Neural cell (in vitro differentiated cells): ENCODE measurements around the gene PTPRD. TPM values are rescaled to one million over a fixed set of nuclear protein-coding genes. Genes with fewer than 3 reads are reported as not detected.

Experiments
- H2AFZ ChIP-seq: fragments of 200-600, 300-800 bp; sonication (generic), shearing (Covaris generic); 2 replicates; pipeline ENCODE4 v1.6.0; 2014; ENCODE audit warnings: low read depth, mild to moderate bottlenecking, antibody characterized with exemption, low read length, moderate library complexity
- H3F3A ChIP-seq: fragments of 200-600 bp; shearing (Covaris generic); 2 replicates; pipeline ENCODE4 v1.6.1; 2016; ENCODE audit warnings: mild to moderate bottlenecking, moderate library complexity, mixed read lengths, antibody characterized with exemption, low read length; ENCODE audit not compliant: insufficient read depth, poor library complexity, severe bottlenecking
- H3K27ac ChIP-seq: fragments of 200-600, 300-800 bp; sonication (generic), shearing (Covaris generic); 2 replicates; pipeline ENCODE4 v1.5.1; 2014; ENCODE audit warnings: mild to moderate bottlenecking, low read length, moderate library complexity
- H3K27me3 ChIP-seq: fragments of 300-800, 200-600 bp; sonication (generic), shearing (Covaris generic); 2 replicates; pipeline ENCODE4 v1.6.0; 2014; ENCODE audit warnings: mild to moderate bottlenecking, low read depth, low read length, moderate library complexity; ENCODE audit not compliant: insufficient read depth
- H3K36me3 ChIP-seq: fragments of 300-800, 200-600 bp; sonication (generic), shearing (Covaris generic); 2 replicates; pipeline ENCODE4 v1.5.1; 2014; ENCODE audit warnings: mild to moderate bottlenecking, antibody characterized with exemption, low read length, moderate library complexity; ENCODE audit not compliant: insufficient read depth
- H3K4me2 ChIP-seq: fragments of 300-800, 200-600 bp; sonication (generic), shearing (Covaris generic); 2 replicates; pipeline ENCODE4 v1.6.0; 2014; ENCODE audit warnings: mild to moderate bottlenecking, low read length
- H3K4me3 ChIP-seq: fragments of 300-800, 200-600 bp; sonication (generic), shearing (Covaris generic); 2 replicates; pipeline ENCODE4 v1.5.1; 2014; ENCODE audit warnings: mild to moderate bottlenecking, low read length, moderate library complexity
- H3K79me2 ChIP-seq: fragments of 200-600 bp; shearing (Covaris generic); replicated peaks from 2 replicates; pipeline ENCODE4 v1.6.0; 2014; ENCODE audit warnings: mild to moderate bottlenecking, low read length, moderate library complexity; ENCODE audit not compliant: insufficient read depth
- H3K9ac ChIP-seq: fragments of 300-800, 200-600 bp; sonication (generic), shearing (Covaris generic); 2 replicates; pipeline ENCODE4 v1.6.1; 2016; ENCODE audit warnings: mild to moderate bottlenecking, low read length, mixed read lengths
- H3K9me2 ChIP-seq: fragments of 200-600 bp; shearing (Covaris generic); 2 replicates; pipeline ENCODE4 v1.6.1; 2016; ENCODE audit warnings: mild to moderate bottlenecking, low read length, mixed read lengths; ENCODE audit not compliant: insufficient read depth
- H3K9me3 ChIP-seq: fragments of 200-600, 300-800 bp; sonication (generic), shearing (Covaris generic); 2 replicates; pipeline ENCODE4 v1.6.1; 2016; ENCODE audit warnings: mild to moderate bottlenecking, mixed run types, low read length, moderate library complexity, mixed read lengths
- H4K20me1 ChIP-seq: fragments of 200-600 bp; shearing (Covaris generic); 2 replicates; pipeline ENCODE4 v1.6.1; 2016; ENCODE audit warnings: mild to moderate bottlenecking, mixed run types; ENCODE audit not compliant: insufficient read depth
- EP300 ChIP-seq: fragments of 450-650 bp; conservative IDR thresholded peaks from 2 replicates; pipeline ENCODE4 v1.6.1; 2014; ENCODE audit warnings: antibody characterized with exemption, mild to moderate bottlenecking, moderate library complexity; ENCODE audit not compliant: poor library complexity, severe bottlenecking
- EZH2 ChIP-seq: fragments of 200-600, 300-800 bp; shearing (Covaris generic), sonication (generic); IDR thresholded peaks from 2 replicates; pipeline ENCODE4 v1.6.1; 2014; ENCODE audit warnings: antibody characterized with exemption, low read length, borderline replicate concordance, mild to moderate bottlenecking; ENCODE audit not compliant: insufficient read depth, poor library complexity, severe bottlenecking
- MXI1 ChIP-seq: fragments of 450-650 bp; conservative IDR thresholded peaks from 2 replicates; pipeline ENCODE4 v1.6.1; 2014; ENCODE audit warnings: antibody characterized with exemption, mild to moderate bottlenecking; ENCODE audit not compliant: poor library complexity, severe bottlenecking
- POLR2AphosphoS5 ChIP-seq: IDR thresholded peaks from 2 replicates; pipeline ENCODE4 v1.6.1; 2012
- RAD21 ChIP-seq: fragments of 450-650 bp; conservative IDR thresholded peaks from 2 replicates; pipeline ENCODE4 v1.6.1; 2014; ENCODE audit warnings: antibody characterized with exemption, mild to moderate bottlenecking, moderate library complexity
- SMC3 ChIP-seq: fragments of 450-650 bp; conservative IDR thresholded peaks from 2 replicates; pipeline ENCODE4 v1.6.1; 2014; ENCODE audit warnings: antibody characterized with exemption, mild to moderate bottlenecking, moderate library complexity; ENCODE audit not compliant: poor library complexity
- TAF1 ChIP-seq: IDR thresholded peaks from 2 replicates; pipeline ENCODE4 v1.6.1; 2012; ENCODE audit warnings: low read depth
- polyA plus RNA-seq: library from polyadenylated mRNA; depleted of rRNA; stranded (reverse); fragments of >200 nt; gene quantifications from 2 replicates; pipeline ENCODE4 v1.2.3, GENCODE V29; 2014
- TF ChIP-seq, protein P1 (sequence below): IDR thresholded peaks from 2 replicates; pipeline ENCODE4 v1.6.1; 2012; ENCODE audit warnings: borderline replicate concordance
- TF ChIP-seq, protein P2 (sequence below): fragments of 450-650 bp; IDR thresholded peaks from 2 replicates; pipeline ENCODE4 v1.5.1; 2014; ENCODE audit warnings: antibody characterized with exemption, mild to moderate bottlenecking, moderate library complexity; ENCODE audit not compliant: poor library complexity, severe bottlenecking

PTPRD gene
- polyA plus RNA-seq, 1 donor from 2014 or later: 143 TPM

DNA sequence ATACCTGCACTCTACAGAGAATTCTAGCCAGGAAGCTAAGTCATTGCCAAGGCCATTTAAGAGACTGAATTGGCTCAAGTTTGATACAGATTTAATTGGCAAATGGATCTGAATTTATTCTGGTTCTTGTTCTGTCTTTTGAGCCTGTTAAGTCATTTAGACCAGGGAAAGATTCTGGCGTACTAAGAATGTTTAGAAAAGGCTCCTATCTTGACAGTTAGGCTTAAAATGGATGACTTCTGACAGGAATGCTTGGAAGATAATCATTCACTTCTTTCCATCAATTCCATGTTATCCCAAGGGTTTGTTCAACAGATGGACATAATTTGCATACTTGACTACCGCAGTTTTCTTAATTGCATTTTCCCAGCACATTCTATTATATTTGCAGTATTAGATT is 376.6 kb downstream of the PTPRD start:
- no peaks in the 10 kb centered on the region for H4K20me1 ChIP-seq
- H3K9me3 ChIP-seq: no peaks in the 10 kb centered on the region
- no peak overlapping the region for H3K4me2 ChIP-seq
- H2AFZ ChIP-seq: no peak overlapping the region
- H3K4me3 ChIP-seq: no peak overlapping the region
- no peak overlapping the region for H3K9ac ChIP-seq
- H3K27ac ChIP-seq: no peak overlapping the region
- H3K27me3 ChIP-seq: no peaks in the 10 kb centered on the region
- no peaks in the 10 kb centered on the region for H3F3A ChIP-seq
- H3K79me2 ChIP-seq: no peaks in the 10 kb centered on the region
- no peaks in the 10 kb centered on the region for H3K9me2 ChIP-seq
- no peak for TF ChIP-seq MXI1
- no peak for TF ChIP-seq POLR2AphosphoS5
- TF ChIP-seq, protein P1, sequence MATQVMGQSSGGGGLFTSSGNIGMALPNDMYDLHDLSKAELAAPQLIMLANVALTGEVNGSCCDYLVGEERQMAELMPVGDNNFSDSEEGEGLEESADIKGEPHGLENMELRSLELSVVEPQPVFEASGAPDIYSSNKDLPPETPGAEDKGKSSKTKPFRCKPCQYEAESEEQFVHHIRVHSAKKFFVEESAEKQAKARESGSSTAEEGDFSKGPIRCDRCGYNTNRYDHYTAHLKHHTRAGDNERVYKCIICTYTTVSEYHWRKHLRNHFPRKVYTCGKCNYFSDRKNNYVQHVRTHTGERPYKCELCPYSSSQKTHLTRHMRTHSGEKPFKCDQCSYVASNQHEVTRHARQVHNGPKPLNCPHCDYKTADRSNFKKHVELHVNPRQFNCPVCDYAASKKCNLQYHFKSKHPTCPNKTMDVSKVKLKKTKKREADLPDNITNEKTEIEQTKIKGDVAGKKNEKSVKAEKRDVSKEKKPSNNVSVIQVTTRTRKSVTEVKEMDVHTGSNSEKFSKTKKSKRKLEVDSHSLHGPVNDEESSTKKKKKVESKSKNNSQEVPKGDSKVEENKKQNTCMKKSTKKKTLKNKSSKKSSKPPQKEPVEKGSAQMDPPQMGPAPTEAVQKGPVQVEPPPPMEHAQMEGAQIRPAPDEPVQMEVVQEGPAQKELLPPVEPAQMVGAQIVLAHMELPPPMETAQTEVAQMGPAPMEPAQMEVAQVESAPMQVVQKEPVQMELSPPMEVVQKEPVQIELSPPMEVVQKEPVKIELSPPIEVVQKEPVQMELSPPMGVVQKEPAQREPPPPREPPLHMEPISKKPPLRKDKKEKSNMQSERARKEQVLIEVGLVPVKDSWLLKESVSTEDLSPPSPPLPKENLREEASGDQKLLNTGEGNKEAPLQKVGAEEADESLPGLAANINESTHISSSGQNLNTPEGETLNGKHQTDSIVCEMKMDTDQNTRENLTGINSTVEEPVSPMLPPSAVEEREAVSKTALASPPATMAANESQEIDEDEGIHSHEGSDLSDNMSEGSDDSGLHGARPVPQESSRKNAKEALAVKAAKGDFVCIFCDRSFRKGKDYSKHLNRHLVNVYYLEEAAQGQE: peak; percentile 23
- TF ChIP-seq, protein P2, sequence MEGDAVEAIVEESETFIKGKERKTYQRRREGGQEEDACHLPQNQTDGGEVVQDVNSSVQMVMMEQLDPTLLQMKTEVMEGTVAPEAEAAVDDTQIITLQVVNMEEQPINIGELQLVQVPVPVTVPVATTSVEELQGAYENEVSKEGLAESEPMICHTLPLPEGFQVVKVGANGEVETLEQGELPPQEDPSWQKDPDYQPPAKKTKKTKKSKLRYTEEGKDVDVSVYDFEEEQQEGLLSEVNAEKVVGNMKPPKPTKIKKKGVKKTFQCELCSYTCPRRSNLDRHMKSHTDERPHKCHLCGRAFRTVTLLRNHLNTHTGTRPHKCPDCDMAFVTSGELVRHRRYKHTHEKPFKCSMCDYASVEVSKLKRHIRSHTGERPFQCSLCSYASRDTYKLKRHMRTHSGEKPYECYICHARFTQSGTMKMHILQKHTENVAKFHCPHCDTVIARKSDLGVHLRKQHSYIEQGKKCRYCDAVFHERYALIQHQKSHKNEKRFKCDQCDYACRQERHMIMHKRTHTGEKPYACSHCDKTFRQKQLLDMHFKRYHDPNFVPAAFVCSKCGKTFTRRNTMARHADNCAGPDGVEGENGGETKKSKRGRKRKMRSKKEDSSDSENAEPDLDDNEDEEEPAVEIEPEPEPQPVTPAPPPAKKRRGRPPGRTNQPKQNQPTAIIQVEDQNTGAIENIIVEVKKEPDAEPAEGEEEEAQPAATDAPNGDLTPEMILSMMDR: no peak
- H3K36me3 ChIP-seq: no peaks in the 10 kb centered on the region

DNA sequence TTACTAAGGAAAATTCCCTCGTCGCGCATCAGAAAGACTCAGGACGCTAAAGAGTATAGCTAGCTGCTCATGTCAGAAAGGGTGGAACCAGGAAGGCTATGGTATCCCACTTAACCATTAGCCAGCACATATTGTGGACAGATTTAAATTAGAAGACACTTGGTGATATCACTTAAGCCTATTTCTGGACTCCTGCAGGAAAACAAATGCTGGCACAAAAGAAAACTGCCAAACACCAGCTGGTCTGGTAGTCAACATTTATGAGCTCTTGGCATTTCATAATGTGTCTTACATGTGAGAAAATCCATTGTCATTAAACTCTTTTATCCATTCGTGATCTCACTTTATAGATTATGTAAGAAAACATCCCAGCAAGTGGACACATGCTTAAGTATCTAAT is 377.4 kb downstream of the PTPRD start:
- Histone ChIP-seq H3F3A (no peaks in the 10 kb centered on the region), H3K9me2 (no peaks in the 10 kb centered on the region), H3K27me3 (no peaks in the 10 kb centered on the region), H3K4me3 (no peak overlapping the region), H3K9ac (no peak overlapping the region), H3K9me3 (no peaks in the 10 kb centered on the region), H3K36me3 (no peaks in the 10 kb centered on the region), H3K79me2 (no peaks in the 10 kb centered on the region), H3K27ac (no peak overlapping the region), H3K4me2 (no peak overlapping the region), H4K20me1 (no peaks in the 10 kb centered on the region), H2AFZ (no peak overlapping the region)
- no peak for TF ChIP-seq POLR2AphosphoS5

DNA sequence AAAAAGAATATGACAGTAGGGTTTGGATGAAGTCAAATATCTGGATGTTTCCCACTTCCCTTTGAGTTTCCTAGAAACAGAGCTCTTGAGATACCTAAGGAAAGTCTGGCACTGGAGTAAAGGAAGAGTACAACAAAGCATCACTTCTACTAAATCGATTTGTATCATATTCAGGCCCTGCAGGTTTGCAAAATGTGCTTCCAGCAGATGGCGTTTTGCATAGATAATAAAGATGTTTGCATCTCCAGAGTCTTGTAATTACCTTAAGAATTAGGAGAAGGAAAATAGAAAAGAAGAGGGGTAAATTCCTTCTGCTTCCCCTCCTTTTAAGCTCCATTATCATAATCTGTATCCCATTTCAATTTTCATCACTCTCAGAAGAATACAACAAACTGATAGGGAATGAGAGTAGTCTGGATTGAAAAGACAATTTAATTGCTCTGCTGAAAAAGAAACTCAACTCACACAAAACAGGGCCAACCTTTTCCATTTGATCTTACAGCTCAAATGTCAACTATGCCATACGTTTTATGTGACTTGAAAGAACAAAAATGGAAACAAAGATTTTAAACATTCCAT is 380.4 kb downstream of the PTPRD start:
- Histone ChIP-seq H3K27ac (no peak overlapping the region), H3K4me3 (no peak overlapping the region), H3K9me3 (no peaks in the 10 kb centered on the region), H3K9ac (no peak overlapping the region), H3K27me3 (no peaks in the 10 kb centered on the region), H3K9me2 (no peaks in the 10 kb centered on the region), H3K4me2 (no peak overlapping the region), H4K20me1 (no peaks in the 10 kb centered on the region), H2AFZ (no peak overlapping the region), H3K36me3 (no peaks in the 10 kb centered on the region), H3K79me2 (no peaks in the 10 kb centered on the region), H3F3A (no peaks in the 10 kb centered on the region)
- TF ChIP-seq, protein P2: peak; percentile 56
- TF ChIP-seq, protein P1: peak; percentile 88
- TF ChIP-seq TAF1: no peak
- TF ChIP-seq POLR2AphosphoS5: peak; percentile 25
- TF ChIP-seq SMC3: peak; percentile 53
- no peak for TF ChIP-seq MXI1
- TF ChIP-seq EZH2: no peak
- peak; percentile 53 for TF ChIP-seq EP300
- TF ChIP-seq RAD21: peak; percentile 26
